GM10847 (cell line): Measurements from ENCODE around the gene SHISA5.

ENCODE experiments used
- POLR2A ChIP-seq: IDR thresholded peaks from 2 replicates; pipeline ENCODE4 v1.6.1; 2011; ENCODE audit not compliant: insufficient read length; ENCODE audit errors: extremely low read depth

Gene SHISA5

GRCh38 chr3:48504051-48504946, at the start of gene SHISA5:
TSS of gene SHISA5 (minus strand) at chr3:48504174. CDS start at chr3:48504094, 80 bp downstream.
- TF ChIP-seq POLR2A, result peak; percentile 16

DNA sequence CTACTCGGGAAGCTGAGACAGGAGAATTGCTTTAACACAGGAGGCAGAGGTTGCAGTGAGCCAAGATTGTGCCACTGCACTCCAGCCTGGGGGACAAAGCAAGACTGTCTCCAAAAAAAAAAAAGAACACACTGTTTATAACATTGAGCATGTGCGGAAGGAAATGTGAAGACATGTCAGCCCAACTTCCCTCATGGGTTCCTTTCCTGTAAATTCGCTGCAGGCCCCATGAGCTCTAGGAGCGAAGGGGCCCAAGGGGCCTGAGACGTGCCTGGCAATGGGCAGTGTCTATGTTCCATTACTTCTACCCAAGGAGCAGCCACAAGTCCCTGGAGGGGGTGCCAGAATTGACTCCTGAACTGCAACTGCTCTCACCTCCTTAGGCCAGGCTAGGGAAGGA, 49.4 kb upstream of the SHISA5 start:
- no peak for TF ChIP-seq POLR2A

GRCh38 chr3:48552111-48552951, 48.4 kb upstream of the SHISA5 start:
- no peak for TF ChIP-seq POLR2A

GRCh38 chr3:48548729-48549705, 45.0 kb upstream of the SHISA5 start:
- no peak for TF ChIP-seq POLR2A

DNA sequence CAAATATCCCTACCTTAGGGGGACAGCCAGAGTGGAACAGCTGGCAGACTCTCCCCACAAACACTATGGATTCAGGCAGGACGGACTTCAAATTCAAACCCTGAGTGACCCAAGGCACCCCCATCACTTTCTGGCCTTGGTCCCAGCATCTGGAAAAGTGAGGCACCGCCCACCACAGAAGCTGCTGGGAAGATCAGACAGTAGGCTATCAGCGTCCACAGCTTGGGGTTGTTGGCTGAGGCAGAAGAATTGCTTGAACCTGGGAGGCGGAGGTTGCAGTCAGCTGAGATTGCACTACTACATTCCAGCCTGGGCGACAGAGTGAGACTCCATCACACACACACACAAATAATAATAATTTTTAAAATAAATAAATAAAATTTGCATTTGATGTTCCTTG, 44.2 kb upstream of the SHISA5 start:
- no peak for TF ChIP-seq POLR2A

DNA sequence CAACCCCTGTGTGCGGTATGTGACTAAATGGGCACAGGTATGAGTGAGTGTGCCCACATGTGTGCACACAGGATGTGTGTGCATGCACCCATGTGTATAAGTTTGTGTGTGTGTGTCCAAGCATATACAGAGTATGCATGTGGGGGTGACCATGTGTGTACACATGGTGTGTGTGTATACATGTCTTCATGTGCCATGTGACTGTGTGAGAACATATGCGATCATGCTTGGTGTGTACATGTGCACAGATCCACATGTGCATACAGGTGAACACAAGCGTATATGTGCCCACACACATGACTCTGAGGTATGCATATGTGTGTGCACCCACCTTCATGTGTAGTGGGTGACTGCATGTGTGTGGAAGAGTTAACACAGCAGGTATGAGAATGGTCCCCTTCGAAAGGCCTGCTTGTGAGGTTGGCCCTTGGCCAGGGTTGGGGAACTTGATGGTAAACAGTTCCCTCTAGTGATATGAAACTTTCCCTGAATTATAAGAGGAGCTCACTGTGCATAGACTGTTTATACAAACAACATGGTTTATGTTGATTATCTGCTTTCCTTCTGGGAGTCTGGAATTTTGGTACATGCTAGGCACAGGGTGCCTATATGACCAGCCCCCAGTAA, 42.3 kb upstream of the SHISA5 start:
- TF ChIP-seq POLR2A, result no peak

DNA sequence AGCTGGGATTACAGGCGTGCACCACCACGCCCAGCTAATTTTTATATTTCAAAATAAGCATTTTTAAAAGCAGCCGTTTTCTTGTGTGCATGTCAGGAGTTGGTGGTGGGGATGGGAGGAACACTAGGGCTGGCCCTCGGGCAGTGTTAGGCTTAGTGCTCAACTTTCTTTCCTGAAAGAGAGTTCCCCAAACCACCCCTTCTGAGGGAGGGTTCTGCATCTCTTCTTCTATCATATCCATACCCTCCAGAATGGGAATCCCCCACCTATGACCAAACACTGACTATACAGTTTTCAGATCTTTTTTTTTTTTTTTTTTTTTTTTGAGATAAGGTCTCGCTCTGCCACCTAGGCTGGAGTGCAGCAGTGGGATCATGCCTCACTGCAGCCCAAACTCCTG, 40.2 kb upstream of the SHISA5 start:
- no peak for TF ChIP-seq POLR2A

- no peak for TF ChIP-seq POLR2A
These were observed 39.4 kb upstream of the SHISA5 start for GRCh38 chr3:48543271-48543866.

- no peak for TF ChIP-seq POLR2A
These were observed 34.5 kb upstream of the SHISA5 start for GRCh38 chr3:48538451-48538850.

GRCh38 chr3:48536785-48537184, 32.8 kb upstream of the SHISA5 start:
- TF ChIP-seq POLR2A, result no peak

- TF ChIP-seq POLR2A, result no peak
These were observed 32.1 kb upstream of the SHISA5 start for GRCh38 chr3:48536116-48536515.

GRCh38 chr3:48535578-48535977, 31.6 kb upstream of the SHISA5 start:
- no peak for TF ChIP-seq POLR2A

GRCh38 chr3:48532977-48533337, 29.0 kb upstream of the SHISA5 start:
- no peak for TF ChIP-seq POLR2A

- TF ChIP-seq POLR2A, result no peak
These were observed 28.4 kb upstream of the SHISA5 start for GRCh38 chr3:48532271-48532976.

DNA sequence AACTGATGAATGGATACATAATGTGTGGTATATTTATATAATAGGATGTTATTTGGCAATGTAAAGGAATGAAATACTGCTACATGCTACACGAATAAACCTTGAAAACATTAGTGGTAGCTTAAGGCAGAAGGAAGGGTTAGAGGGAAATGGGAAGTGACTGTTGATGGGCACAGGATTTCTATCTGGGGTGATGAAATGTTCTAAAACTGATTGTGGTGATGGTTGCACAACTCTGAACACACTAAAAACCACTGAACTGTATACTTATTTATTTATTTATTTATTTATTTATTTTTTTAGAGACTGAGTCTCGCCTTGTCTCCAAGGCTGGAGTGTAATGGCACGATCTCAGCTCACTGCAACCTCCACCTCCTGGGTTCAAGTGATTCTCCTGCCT, 24.8 kb upstream of the SHISA5 start:
- no peak for TF ChIP-seq POLR2A
